ENCODE data around the gene PEX11G.

The PEX11G gene

GRCh38 chr19:7494416-7495098 lies 5.7 kb upstream of the PEX11G start:
- FAIRE-seq (no peak), DNase-seq (ENCODE audit: insufficient read length, low spot score) (no peak)
- TF ChIP-seq POLR2A (IDR thresholded peaks at IDR 0.05; ENCODE audit: low read depth, low read length): no peak

DNA sequence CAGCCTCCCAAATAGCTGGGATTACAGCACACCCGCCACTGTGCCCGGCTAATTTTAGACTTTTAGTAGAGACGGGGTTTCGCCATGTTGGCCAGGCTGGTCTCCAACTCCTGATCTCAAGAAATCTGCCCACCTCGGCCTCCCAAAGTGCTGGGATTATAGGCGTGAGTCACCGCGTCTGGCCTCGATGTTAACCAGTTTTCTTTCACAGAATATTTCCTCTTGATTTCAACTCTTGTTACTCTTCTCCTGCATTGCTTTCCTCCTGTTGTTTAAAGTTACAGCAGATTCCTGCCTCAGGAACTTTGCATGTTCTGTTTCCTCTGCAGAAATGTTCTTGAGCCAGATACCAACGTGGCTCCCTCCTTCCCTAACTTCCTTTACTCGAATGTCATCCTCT lies 3.7 kb upstream of the PEX11G start:
- no peak for TF ChIP-seq POLR2A (IDR thresholded peaks at IDR 0.05; ENCODE audit: low read depth, low read length)
- no peak for DNase-seq (ENCODE audit: insufficient read length, low spot score)
- no peak for FAIRE-seq

DNA sequence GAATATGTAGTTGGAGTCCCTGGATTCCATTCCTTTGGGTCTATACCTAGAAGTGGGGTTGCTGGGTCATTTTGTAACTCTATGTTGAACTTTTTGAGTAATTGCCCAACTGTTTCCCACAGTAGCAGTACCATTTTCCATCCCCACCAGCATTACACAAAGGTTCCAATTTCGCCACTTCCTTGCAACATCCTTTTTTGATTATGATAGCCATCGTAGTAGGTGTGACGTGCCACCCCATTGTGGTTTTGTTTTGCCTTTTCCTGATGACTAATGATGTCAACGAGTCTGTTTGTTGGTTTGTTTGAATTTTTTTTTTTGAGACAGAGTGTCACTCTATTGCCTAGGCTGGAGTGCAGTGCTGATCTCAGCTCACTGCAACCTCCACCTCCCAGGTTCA lies 3.3 kb upstream of the PEX11G start:
- FAIRE-seq (no peak), DNase-seq (ENCODE audit: insufficient read length, low spot score) (no peak)
- TF ChIP-seq POLR2A (IDR thresholded peaks at IDR 0.05; ENCODE audit: low read depth, low read length): no peak

- no peak for TF ChIP-seq POLR2A (IDR thresholded peaks at IDR 0.05; ENCODE audit: low read depth, low read length)
- DNase-seq (ENCODE audit: insufficient read length, low spot score) (no peak), FAIRE-seq (no peak)
Measured at GRCh38 chr19:7489609-7490044, 792 bp upstream of the PEX11G start.

GRCh38 chr19:7486923-7487322 lies 1.9 kb downstream of the PEX11G start:
- no peak for FAIRE-seq
- no peak for DNase-seq (ENCODE audit: insufficient read length, low spot score)
- no peak for TF ChIP-seq POLR2A (IDR thresholded peaks at IDR 0.05; ENCODE audit: low read depth, low read length)

GRCh38 chr19:7483720-7484201 lies 5.1 kb downstream of the PEX11G start:
- DNase-seq (ENCODE audit: insufficient read length, low spot score) (no peak), FAIRE-seq (no peak)
- no peak for TF ChIP-seq POLR2A (IDR thresholded peaks at IDR 0.05; ENCODE audit: low read depth, low read length)

DNA sequence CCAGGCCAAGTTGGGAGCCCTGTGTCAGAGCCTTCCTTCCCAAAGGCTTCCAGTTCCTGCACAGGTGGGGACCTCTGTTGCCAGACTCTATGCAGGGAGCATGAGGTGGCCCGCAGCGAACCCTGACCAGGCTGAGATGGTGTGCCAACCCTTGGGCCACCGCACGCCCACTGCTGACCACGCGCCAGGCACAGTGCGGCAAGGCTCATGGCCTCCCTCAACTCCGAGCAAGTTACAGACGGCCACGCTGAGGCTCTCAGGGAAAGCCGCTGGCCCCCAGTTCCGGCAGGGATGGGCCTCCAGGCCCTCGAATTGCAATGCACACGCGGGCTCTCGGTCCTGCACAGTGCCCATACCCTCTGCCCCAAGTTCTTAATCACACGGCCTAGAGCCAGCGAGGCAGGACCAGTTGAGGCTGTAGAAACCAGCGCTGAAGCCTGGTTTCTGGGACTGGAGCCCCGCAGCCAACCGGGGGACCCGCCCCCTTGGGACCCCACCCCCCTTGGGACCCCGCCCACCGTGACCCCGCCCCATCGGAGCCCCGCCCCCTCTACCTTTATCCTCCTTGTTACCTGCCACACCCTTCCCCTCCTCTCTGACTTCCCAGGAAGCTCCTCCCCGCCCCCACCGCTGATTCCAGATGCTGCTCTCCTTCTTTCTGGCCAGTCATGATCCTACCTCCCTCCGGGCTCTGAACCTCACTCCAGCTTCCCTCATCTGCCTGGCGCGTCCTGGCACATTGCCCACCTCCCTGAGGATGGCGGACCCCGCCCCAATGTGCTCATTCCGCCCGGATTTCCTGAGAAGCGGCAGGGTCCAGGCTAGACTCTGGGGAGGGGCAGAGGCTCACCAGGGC lies 6.0 kb downstream of the PEX11G start:
- DNase-seq (ENCODE audit: insufficient read length, low spot score) (no peak), FAIRE-seq (no peak)
- no peak for TF ChIP-seq POLR2A (IDR thresholded peaks at IDR 0.05; ENCODE audit: low read depth, low read length)

DNA sequence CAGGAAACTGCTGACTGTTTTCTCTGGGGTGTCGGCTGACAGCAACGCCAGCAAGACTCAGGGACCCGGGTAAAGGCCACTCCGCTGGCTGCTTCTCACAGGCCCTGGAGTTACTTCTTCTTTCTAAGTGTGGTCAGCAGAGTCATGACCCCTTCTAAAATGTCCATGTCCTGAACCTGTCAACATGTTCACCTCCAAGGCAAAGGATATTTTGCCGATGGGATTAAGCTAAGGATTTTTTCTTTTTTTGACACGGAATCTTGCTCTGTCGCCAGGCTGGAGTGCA lies 7.9 kb downstream of the PEX11G start:
- DNase-seq (ENCODE audit: insufficient read length, low spot score): no peak
- TF ChIP-seq POLR2A (IDR thresholded peaks at IDR 0.05; ENCODE audit: low read depth, low read length): no peak
- no peak for FAIRE-seq

DNA sequence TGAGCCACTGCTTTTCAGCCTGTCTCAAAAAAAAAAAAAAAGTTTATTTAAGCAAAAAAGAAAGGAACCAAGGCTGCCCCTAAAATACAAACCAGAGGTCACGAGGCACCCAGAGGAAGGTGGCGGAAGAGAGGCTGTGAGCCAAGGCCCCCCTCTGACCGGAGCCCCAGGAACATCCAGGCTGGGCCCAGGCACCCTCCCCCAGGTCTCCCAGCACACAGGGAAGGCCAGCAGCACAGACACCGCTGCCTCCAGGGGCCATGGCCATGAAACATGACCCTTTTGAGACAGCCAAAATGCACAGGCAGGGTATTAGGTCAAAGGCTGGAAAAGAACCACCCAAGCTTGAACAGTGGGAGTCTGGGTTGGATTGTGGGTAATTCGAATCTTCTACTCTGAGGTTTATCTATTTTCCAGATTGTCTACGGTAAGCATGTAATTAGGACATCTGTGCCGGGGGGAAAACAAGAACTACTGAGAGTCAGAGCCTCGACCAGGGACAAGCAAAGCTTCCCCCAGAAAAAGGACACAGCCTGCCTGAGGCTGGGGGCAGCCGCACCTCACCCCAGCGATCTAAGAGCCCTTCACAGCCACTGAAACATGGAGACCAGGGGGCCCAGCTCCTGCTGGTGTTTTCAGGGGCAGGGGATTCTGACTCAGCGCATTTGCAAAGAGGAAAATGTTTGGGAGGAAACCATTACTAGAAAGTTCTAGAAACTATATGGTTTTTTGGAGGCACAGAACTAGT lies 8.4 kb downstream of the PEX11G start:
- no peak for DNase-seq (ENCODE audit: insufficient read length, low spot score)
- FAIRE-seq: no peak
- no peak for TF ChIP-seq POLR2A (IDR thresholded peaks at IDR 0.05; ENCODE audit: low read depth, low read length)

DNA sequence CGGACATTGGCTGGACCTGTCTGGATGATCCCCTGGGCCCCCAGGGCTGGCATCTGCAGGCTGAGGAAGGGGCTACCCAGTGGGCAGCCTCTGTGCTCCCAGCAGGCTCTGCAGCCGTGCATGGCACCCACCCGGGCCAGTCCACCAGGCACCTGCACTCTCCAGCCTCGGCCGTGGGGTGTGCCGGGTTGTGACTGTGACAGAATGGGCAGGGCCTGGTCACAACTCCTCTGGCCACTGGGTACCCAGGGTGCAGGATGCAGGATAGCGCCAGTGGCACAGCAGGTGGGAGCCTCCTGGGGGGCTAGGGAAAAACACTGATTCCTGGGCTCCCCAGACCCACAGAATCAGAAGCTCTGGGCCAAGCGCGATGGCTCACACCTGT lies 10.0 kb downstream of the PEX11G start:
- FAIRE-seq (no peak), DNase-seq (ENCODE audit: insufficient read length, low spot score) (no peak)
- no peak for TF ChIP-seq POLR2A (IDR thresholded peaks at IDR 0.05; ENCODE audit: low read depth, low read length)

GRCh38 chr19:7478173-7478842 lies 10.5 kb downstream of the PEX11G start:
- FAIRE-seq (no peak), DNase-seq (ENCODE audit: insufficient read length, low spot score) (no peak)
- no peak for TF ChIP-seq POLR2A (IDR thresholded peaks at IDR 0.05; ENCODE audit: low read depth, low read length)

- DNase-seq (ENCODE audit: insufficient read length, low spot score) (no peak), FAIRE-seq (no peak)
- no peak for TF ChIP-seq POLR2A (IDR thresholded peaks at IDR 0.05; ENCODE audit: low read depth, low read length)
Measured at GRCh38 chr19:7477758-7478157, 11.1 kb downstream of the PEX11G start.

DNA sequence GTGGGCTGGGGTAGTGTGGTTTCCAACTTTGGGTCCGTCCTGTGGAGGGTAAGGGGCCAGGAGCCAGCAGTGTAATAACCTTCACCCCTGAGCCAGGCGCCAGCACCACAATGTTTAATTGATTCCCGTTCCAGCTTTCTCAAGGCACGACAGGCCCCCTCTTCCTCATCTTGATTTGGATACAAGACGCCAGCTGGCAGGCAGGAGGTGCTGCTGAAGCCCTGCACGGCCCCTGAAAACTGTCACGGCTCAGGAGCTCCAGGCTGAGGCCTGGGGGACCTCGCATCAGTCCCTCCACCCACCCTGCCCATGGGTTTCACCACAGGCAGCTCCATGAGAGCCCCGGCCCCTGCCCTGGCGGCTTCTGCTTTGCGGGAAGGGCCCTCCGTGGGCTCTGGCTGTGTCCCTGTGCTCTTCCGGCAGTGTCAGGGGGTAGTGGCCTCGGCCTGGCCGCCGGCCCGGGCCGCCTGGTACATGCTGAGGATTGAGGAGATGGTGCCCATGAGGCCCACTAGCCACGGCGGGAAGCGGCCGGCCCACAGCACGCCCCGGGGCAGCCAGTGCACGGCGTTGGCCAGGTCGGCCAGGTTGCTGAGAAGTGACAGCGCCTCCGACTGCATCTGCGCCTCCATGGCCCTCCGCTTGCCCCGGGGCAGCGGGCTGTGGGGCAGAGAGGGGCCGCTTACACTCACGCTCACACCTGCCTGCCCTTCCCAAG lies 11.9 kb downstream of the PEX11G start:
- no peak for TF ChIP-seq POLR2A (IDR thresholded peaks at IDR 0.05; ENCODE audit: low read depth, low read length)
- FAIRE-seq: no peak

More for the DNA sequence above, 11.9 kb downstream of the PEX11G start:
- no peak for DNase-seq (ENCODE audit: insufficient read length, low spot score)
